Suprapubic skin (tissue), 4 donors: ENCODE data around the gene OTOF. TPM values are rescaled to one million over a fixed set of nuclear protein-coding genes. Genes with fewer than 3 reads are reported as not detected.

Experiments used
- DNase-seq, 2 donors: peaks; one replicate each; pipeline ENCODE4 v3.0.0-alpha.2; 2019; ENCODE audit warnings: low spot score in 2 of 2
- H3K27ac ChIP-seq: fragments of 200-600 bp; sonication (generic); one replicate; pipeline ENCODE4 v1.5.1; 2019
- H3K27me3 ChIP-seq: fragments of 200-600 bp; sonication (generic); one replicate; pipeline ENCODE4 v1.5.1; 2019
- H3K36me3 ChIP-seq: fragments of 200-600 bp; sonication (generic); one replicate; pipeline ENCODE4 v1.5.1; 2019
- H3K4me1 ChIP-seq: fragments of 200-600 bp; sonication (generic); one replicate; pipeline ENCODE4 v1.5.1; 2019
- H3K4me3 ChIP-seq: fragments of 200-600 bp; sonication (generic); one replicate; pipeline ENCODE4 v1.5.1; 2019; ENCODE audit warnings: mild to moderate bottlenecking
- H3K9me3 ChIP-seq: fragments of 200-600 bp; sonication (generic); one replicate; pipeline ENCODE4 v1.5.1; 2019
- EP300 ChIP-seq: sonication (generic); formaldehyde crosslinking; IDR thresholded peaks from one replicate; pipeline ENCODE4 v1.6.1; 2017; ENCODE audit warnings: antibody characterized with exemption
- POLR2A ChIP-seq, 2 donors: fragments of 450-650 bp; IDR thresholded peaks; one replicate each; pipeline ENCODE4 v1.6.1; 2017; ENCODE audit warnings: antibody characterized with exemption in 2 of 2, mild to moderate bottlenecking in 2 of 2, moderate library complexity in 2 of 2
- POLR2AphosphoS5 ChIP-seq, 3 donors: sonication (generic); formaldehyde crosslinking; IDR thresholded peaks; one replicate each; pipeline ENCODE4 v1.6.1; 2017; ENCODE audit warnings: antibody characterized with exemption in 3 of 3
- WGBS: methylation state at CpG from one replicate; pipeline ENCODE4 v1.1.5; 2018; 5-methylcytosine and 5-hydroxymethylcytosine counted together
- total RNA-seq, 4 donors: library from RNA; depleted of rRNA; stranded (reverse); fragments of >200 nt; gene quantifications; one replicate each; pipeline ENCODE4 v1.1.0, GENCODE V29; 2016
- TF ChIP-seq, protein P1 (sequence below), 2 donors: fragments of 200-600 bp in 1 of 2; fragments of 450-650 bp in 1 of 2; sonication (generic) in 1 of 2; IDR thresholded peaks; one replicate each; pipeline ENCODE4 v1.5.1; 2016 to 2019; ENCODE audit warnings: antibody characterized with exemption in 2 of 2, mild to moderate bottlenecking in 1 of 2, moderate library complexity in 1 of 2

The OTOF gene
- total RNA-seq, 4 donors from 2014 or later, result 0.16 to 0.39 (median 0.17) TPM; not detected in 1

DNA sequence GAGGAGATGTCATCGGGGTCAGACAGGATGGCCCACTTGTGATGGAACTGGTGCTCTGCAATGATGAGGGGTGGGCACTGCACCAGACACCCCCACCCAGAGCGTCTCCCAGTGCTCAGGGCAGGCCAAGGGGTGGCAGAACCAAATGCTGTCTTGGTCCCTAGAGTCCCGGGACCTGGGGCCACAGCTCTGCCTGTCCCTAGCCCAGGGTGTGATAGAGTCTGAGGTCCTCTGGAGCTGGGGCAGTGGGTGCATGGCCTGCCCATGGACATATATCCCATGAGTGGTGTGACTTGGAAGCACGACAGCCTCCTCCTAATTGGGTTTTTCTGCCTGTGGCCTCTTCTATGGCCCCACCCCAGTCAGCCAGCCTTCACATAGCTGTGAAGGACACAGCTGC lies 6.7 kb upstream of the OTOF start:
- peaks cover 6% of the 10 kb centered on the region for H3K27me3 ChIP-seq
- H3K9me3 ChIP-seq, result no peaks in the 10 kb centered on the region
- no peaks in the 10 kb centered on the region for H3K36me3 ChIP-seq
- H3K4me1 ChIP-seq, result no peaks in the 10 kb centered on the region
- WGBS, result 83% methylated on average over 2 of the region's 4 CpGs
- H3K27ac ChIP-seq, result no peak overlapping the region
- TF ChIP-seq, protein P1, sequence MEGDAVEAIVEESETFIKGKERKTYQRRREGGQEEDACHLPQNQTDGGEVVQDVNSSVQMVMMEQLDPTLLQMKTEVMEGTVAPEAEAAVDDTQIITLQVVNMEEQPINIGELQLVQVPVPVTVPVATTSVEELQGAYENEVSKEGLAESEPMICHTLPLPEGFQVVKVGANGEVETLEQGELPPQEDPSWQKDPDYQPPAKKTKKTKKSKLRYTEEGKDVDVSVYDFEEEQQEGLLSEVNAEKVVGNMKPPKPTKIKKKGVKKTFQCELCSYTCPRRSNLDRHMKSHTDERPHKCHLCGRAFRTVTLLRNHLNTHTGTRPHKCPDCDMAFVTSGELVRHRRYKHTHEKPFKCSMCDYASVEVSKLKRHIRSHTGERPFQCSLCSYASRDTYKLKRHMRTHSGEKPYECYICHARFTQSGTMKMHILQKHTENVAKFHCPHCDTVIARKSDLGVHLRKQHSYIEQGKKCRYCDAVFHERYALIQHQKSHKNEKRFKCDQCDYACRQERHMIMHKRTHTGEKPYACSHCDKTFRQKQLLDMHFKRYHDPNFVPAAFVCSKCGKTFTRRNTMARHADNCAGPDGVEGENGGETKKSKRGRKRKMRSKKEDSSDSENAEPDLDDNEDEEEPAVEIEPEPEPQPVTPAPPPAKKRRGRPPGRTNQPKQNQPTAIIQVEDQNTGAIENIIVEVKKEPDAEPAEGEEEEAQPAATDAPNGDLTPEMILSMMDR (IDR thresholded peaks at IDR 0.05), result no peak
- TF ChIP-seq EP300 (no peak), POLR2AphosphoS5 (IDR thresholded peaks at IDR 0.05) (no peak), POLR2A (IDR thresholded peaks at IDR 0.05) (no peak)
- no peak for DNase-seq
- no peak overlapping the region for H3K4me3 ChIP-seq

DNA sequence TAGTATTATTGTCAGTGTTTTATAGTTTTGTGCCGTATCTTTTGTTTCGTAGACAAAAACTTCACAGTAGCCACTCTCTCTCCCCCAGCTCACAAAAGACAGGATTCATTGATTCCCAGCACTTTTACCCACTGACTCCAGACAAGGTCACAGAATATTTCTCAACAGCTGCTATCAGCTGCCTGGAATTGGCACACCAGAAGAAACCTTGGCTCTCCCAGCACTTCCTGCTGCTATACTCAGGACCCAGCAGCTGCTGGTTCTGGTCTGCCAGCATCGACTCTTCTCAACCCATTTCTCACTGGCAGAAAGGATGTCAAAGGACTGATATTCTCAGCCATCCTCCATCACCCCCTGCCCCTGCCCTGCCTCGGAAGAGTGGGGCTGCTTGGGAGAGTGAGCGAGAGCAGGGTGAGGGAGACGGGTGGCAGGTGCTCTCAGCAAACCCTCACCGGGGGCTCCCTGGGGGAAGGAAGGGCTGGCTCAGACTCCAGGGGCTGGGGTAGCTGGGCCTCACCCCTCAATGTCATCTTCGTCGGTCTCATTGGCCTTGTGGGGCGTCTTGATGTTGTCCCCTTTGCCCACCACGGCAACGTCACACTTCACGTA lies 6.1 kb upstream of the OTOF start:
- H3K36me3 ChIP-seq, result no peaks in the 10 kb centered on the region

DNA sequence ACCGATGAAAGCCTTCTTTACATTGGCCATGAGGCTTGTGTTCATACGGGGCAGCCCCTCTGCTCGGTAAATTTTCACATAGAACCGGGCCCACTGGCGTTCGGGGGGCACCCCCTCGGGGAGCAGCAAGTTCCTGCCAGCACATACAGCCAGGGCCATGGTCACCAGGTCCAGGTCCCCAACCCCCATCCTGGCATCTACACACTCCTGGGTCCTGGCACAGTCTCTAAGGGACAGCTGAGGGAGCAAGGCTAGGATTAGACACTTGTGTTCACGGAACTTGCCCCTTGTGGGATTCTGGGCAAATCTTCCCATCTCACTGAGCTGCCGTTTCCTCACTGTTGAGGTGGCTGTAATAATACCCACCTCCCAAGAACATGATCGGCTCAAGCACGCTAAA lies 5.6 kb upstream of the OTOF start:
- Histone ChIP-seq H3K27ac (no peak overlapping the region), H3K4me1 (no peaks in the 10 kb centered on the region), H3K9me3 (no peaks in the 10 kb centered on the region), H3K36me3 (no peaks in the 10 kb centered on the region), H3K4me3 (no peak overlapping the region), H3K27me3 (peaks cover 3% of the 10 kb centered on the region)
- TF ChIP-seq EP300 (no peak), POLR2AphosphoS5 (IDR thresholded peaks at IDR 0.05) (no peak), POLR2A (IDR thresholded peaks at IDR 0.05) (no peak)
- TF ChIP-seq, protein P1 (IDR thresholded peaks at IDR 0.05), result no peak
- 89% methylated on average over 11 of the region's 11 CpGs for WGBS
- no peak for DNase-seq

More for the DNA sequence above, 6.1 kb upstream of the OTOF start:
- no peak for DNase-seq
- TF ChIP-seq EP300, result no peak
- no peak for TF ChIP-seq POLR2AphosphoS5 (IDR thresholded peaks at IDR 0.05)
- TF ChIP-seq, protein P1 (IDR thresholded peaks at IDR 0.05), result no peak
- no peak for TF ChIP-seq POLR2A (IDR thresholded peaks at IDR 0.05)
- no peaks in the 10 kb centered on the region for H3K9me3 ChIP-seq
- H3K27ac ChIP-seq, result no peak overlapping the region
- no peaks in the 10 kb centered on the region for H3K4me1 ChIP-seq
- H3K27me3 ChIP-seq, result peaks cover 6% of the 10 kb centered on the region
- 87% methylated on average over 6 of the region's 13 CpGs for WGBS
- no peak overlapping the region for H3K4me3 ChIP-seq

DNA sequence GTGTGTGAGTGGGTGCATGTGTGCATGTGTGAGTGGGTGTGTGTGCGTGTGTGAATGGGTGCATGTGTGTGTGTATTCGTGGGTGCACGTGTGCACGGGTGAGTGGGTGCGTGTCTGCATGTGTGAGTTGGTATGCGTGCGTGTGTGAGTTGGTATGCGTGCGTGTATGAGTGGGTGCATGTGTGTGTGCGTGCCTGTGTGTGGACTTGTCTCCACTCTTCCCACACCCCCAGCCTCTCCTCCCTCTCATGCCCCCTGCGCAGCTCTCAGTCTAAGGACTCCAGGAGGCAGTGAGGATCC lies 5.1 kb upstream of the OTOF start:
- Histone ChIP-seq H3K36me3 (no peaks in the 10 kb centered on the region), H3K9me3 (no peaks in the 10 kb centered on the region), H3K27ac (no peak overlapping the region), H3K27me3 (peaks cover 3% of the 10 kb centered on the region), H3K4me1 (peaks cover 2% of the 10 kb centered on the region), H3K4me3 (no peak overlapping the region)
- TF ChIP-seq POLR2AphosphoS5 (IDR thresholded peaks at IDR 0.05) (no peak), POLR2A (IDR thresholded peaks at IDR 0.05) (no peak), EP300 (no peak)
- TF ChIP-seq, protein P1 (IDR thresholded peaks at IDR 0.05), result no peak
- no peak for DNase-seq
- 92% methylated on average over 11 of the region's 11 CpGs for WGBS

DNA sequence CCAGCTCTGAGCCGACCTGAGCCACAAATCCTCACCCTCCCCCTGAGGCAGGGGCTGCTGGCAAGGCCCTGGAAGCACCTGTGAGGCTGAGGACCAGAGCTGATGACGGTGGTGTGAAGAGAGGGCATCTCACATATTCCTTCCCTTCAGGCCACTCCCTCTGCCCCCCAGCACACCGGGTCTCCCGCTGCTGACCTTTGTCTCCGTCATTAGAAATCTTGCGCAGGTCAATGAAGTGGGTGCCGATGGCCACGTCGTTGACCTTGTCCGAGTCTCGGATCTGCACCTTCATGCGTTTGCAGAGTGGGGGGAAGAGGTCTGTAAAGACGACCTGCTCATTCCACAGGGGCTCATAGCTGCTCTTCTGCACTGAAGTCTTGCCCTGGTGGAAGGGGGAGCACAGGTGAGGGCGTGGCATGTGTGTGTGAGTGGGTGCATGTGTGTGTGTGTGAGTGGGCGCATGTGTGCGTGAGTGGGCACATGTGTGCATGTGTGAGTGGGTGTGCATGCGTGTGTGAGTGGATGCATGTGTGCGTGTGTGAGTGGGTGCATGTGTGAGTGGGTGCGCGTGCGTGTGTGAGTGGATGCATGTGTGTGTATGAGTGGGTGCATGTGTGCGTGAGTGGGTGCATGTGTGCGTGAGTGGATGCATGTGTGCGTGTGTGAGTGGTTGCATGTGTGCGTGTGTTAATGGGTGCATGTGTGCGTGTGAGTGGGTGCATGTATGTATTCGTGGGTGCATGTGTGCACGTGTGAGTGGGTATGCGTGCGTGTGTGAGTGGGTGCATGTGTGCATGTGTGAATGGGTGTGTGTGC lies 4.5 kb upstream of the OTOF start:
- H3K4me1 ChIP-seq, result peaks cover 8% of the 10 kb centered on the region
- TF ChIP-seq, protein P1 (IDR thresholded peaks at IDR 0.05), result no peak
- TF ChIP-seq POLR2AphosphoS5 (IDR thresholded peaks at IDR 0.05) (no peak), POLR2A (IDR thresholded peaks at IDR 0.05) (no peak), EP300 (no peak)
- H3K9me3 ChIP-seq, result no peaks in the 10 kb centered on the region
- 85% methylated on average over 30 of the region's 30 CpGs for WGBS
- H3K27me3 ChIP-seq, result peaks cover 3% of the 10 kb centered on the region
- no peak overlapping the region for H3K4me3 ChIP-seq
- DNase-seq, result no peak
- no peaks in the 10 kb centered on the region for H3K36me3 ChIP-seq
- H3K27ac ChIP-seq, result no peak overlapping the region
